Measurements from ENCODE around the gene UBE2E1. TPM values are rescaled to one million over a fixed set of nuclear protein-coding genes. Genes with fewer than 3 reads are reported as not detected.
"Not testable (repeated sequence)": the region's sequence is repeated elsewhere in the genome, so short reads cannot be mapped to it uniquely, and the experiment has no call there.

Gene UBE2E1
- total RNA-seq, 1 donor from 2014 or later, result 103 TPM

GRCh38 chr3:23880703-23881339 lies 75.1 kb downstream of the UBE2E1 start:
- peaks cover 24% of the 10 kb centered on the region for H3K4me1 Mint-ChIP-seq (ENCODE audit: low read depth)
- no peaks in the 10 kb centered on the region for H3K9me3 Mint-ChIP-seq (ENCODE audit: low read depth)
- H3K27me3 Mint-ChIP-seq (ENCODE audit: low read depth), result no peaks in the 10 kb centered on the region
- no peak overlapping the region for H3K4me3 Mint-ChIP-seq (ENCODE audit: unreplicated experiment)
- peaks cover 2% of the 10 kb centered on the region for H3K36me3 Mint-ChIP-seq (ENCODE audit: low read depth)
- no peak for TF ChIP-seq CTCF (IDR thresholded peaks at IDR 0.05)
- DNase-seq (ENCODE audit: low spot score), result no peak
- no peak overlapping the region for H3K27ac Mint-ChIP-seq (ENCODE audit: unreplicated experiment)

GRCh38 chr3:23881993-23882392 lies 76.2 kb downstream of the UBE2E1 start:
- H3K4me1 Mint-ChIP-seq (ENCODE audit: low read depth), result peaks cover 16% of the 10 kb centered on the region
- H3K27ac Mint-ChIP-seq (ENCODE audit: unreplicated experiment); H3K36me3 Mint-ChIP-seq (ENCODE audit: low read depth); H3K9me3 Mint-ChIP-seq (ENCODE audit: low read depth); H3K27me3 Mint-ChIP-seq (ENCODE audit: low read depth); DNase-seq (ENCODE audit: low spot score); H3K4me3 Mint-ChIP-seq (ENCODE audit: unreplicated experiment): not testable (repeated sequence)

GRCh38 chr3:23882487-23882918 lies 76.7 kb downstream of the UBE2E1 start:
- peaks cover 2% of the 10 kb centered on the region for H3K36me3 Mint-ChIP-seq (ENCODE audit: low read depth)
- no peak overlapping the region for H3K4me3 Mint-ChIP-seq (ENCODE audit: unreplicated experiment)
- TF ChIP-seq CTCF (IDR thresholded peaks at IDR 0.05), result no peak
- H3K4me1 Mint-ChIP-seq (ENCODE audit: low read depth), result peaks cover 11% of the 10 kb centered on the region
- no peak overlapping the region for H3K27ac Mint-ChIP-seq (ENCODE audit: unreplicated experiment)
- no peaks in the 10 kb centered on the region for H3K27me3 Mint-ChIP-seq (ENCODE audit: low read depth)
- H3K9me3 Mint-ChIP-seq (ENCODE audit: low read depth), result no peaks in the 10 kb centered on the region
- DNase-seq (ENCODE audit: low spot score), result no peak

GRCh38 chr3:23884481-23884880 lies 78.7 kb downstream of the UBE2E1 start:
- peak; percentile 42 for TF ChIP-seq CTCF (IDR thresholded peaks at IDR 0.05)
- H3K36me3 Mint-ChIP-seq (ENCODE audit: low read depth), result peaks cover 2% of the 10 kb centered on the region
- peaks cover 5% of the 10 kb centered on the region for H3K4me1 Mint-ChIP-seq (ENCODE audit: low read depth)
- H3K27me3 Mint-ChIP-seq (ENCODE audit: low read depth), result no peaks in the 10 kb centered on the region
- no peak for DNase-seq (ENCODE audit: low spot score)
- no peaks in the 10 kb centered on the region for H3K9me3 Mint-ChIP-seq (ENCODE audit: low read depth)
- H3K27ac Mint-ChIP-seq (ENCODE audit: unreplicated experiment), result no peak overlapping the region
- H3K4me3 Mint-ChIP-seq (ENCODE audit: unreplicated experiment), result no peak overlapping the region

- H3K27me3 Mint-ChIP-seq (ENCODE audit: low read depth), result no peaks in the 10 kb centered on the region
Measured at GRCh38 chr3:23885210-23885609, 79.5 kb downstream of the UBE2E1 start.

More at GRCh38 chr3:23885210-23885609, 79.5 kb downstream of the UBE2E1 start:
- Mint-ChIP-seq H3K36me3 (ENCODE audit: low read depth) (peaks cover 5% of the 10 kb centered on the region), H3K9me3 (ENCODE audit: low read depth) (no peaks in the 10 kb centered on the region), H3K27ac (ENCODE audit: unreplicated experiment) (no peak overlapping the region), H3K4me3 (ENCODE audit: unreplicated experiment) (no peak overlapping the region), H3K4me1 (ENCODE audit: low read depth) (peaks cover 5% of the 10 kb centered on the region)
- no peak for DNase-seq (ENCODE audit: low spot score)
- no peak for TF ChIP-seq CTCF (IDR thresholded peaks at IDR 0.05)

Data from chondrocyte (in vitro differentiated cells).